Kidney capillary endothelial cell (primary cell): ENCODE measurements around the gene MSI2.

Experiments used
- DNase-seq: peaks from one replicate; pipeline ENCODE4 v3.0.0-alpha.2; 2018; ENCODE audit warnings: low spot score

MSI2 gene

DNA sequence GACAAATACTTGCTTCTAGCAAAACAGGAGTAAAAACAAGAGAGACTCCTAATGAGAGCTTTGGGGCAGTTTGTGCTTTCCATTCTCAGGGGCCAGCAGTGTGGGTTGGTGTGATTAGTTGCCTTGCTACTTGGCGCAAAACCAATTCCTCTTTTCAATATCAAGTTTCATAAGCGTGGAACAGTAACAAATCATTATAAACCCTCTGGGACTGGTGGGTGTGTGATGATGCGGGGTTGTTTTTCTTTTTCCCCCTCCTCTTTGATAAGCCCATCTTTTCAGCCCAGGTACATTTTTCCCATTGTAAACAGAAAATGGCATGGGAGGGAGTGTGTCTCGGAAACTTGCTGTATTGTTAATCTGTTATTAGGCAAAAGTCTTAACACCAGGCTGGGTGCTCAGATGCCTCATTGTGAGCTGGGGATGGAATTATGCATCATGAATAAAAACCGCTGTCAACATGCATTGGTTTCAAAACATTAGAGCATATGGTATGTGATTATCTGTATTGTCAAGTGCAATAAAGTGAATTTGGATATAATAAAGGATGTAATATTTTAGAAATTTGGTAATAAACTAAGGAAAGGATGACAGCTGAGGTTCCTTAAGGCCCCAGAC is 322.4 kb downstream of the MSI2 start:
- DNase-seq: no peak

DNA sequence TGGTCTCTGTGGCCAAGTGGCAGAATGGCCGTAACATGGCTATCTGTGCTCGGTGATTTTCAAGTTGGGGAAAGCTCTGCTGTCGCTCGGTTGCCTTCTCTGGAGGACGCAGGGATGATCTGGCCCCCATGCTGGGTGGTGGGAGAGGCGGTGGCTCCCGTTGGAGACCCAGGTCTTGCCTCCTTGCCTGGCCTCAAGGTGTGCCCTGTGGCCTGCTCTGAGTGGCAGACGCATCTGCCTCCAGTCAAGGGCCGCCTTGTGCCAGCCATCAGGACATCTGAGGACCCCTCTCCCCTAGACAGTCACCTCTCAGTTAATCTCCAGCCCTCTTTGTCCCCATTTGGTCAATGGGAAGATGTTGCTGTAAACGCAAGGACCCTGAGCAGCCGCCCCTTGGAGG is 322.9 kb downstream of the MSI2 start:
- DNase-seq: no peak

DNA sequence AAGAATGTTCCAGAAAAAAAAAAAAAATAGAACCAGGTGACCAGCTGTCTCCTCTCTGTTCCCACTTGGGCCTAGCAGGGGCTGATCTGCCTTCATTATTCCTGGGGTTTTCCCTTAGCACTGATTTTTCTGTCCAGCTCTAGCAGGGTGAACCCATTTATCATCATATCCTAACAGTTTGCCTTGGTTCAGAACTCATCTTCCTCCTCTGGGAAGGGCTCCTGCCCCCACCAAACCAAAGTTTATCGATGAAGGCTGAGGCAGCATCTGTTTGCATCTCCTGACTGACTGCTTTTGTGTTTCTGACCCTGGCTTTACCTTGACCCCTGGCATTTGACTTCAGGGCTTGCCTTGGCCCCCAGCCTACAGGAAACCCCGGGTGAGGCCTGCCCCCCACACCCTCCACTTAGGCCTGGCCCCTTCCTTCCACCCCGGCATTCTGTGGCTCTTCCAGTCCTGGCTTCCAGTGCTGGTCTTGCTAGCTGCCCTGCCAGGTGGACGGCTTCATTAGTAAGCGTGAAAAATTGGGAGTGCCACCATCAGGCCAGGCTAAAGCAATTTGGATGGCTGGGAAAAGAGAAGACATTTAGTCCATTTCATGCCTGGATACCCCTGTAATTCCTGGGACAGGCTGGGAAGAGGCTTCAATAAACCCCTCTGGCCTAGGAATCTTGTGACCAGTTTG is 323.9 kb downstream of the MSI2 start:
- no peak for DNase-seq

DNA sequence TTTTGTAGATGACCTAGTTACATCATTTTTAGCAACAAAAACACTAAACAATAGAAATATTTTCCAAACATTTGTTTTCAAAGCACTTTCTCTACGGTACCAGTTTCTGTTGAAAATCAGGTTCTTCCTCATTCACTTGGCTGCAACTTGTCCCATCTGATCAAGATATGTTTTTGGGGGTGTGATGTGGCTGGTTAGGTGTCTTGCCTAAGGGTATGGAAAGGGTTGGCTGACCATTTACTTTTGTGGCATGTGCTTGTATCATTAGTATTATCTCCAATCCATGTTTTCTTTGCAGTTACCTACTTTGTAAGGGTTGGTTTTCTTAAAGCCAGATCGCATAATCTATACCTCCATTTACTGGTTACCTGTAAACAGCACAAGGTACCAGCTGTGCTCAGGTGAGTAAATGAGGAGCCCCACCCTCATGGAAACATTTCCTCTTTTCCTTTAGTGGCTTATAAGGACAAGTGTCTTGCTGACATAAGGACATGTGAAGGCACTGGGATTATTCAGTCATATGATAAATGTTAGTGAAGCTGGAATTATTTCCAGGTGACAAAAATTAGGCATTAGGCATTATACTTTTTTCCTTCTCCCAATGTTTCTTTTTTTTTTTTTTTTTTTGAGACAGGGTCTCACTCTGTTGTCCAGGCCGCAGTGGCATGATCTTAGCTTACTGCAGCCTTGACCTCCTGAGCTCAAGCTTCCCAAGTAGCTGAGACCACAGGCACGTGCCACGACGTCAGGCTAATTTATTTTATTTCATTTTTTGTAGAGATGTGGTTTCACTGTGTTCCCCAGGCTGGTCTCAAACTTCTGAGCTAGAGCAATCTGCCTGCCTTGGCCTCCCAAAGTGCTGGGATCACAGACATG is 326.8 kb downstream of the MSI2 start:
- no peak for DNase-seq

DNA sequence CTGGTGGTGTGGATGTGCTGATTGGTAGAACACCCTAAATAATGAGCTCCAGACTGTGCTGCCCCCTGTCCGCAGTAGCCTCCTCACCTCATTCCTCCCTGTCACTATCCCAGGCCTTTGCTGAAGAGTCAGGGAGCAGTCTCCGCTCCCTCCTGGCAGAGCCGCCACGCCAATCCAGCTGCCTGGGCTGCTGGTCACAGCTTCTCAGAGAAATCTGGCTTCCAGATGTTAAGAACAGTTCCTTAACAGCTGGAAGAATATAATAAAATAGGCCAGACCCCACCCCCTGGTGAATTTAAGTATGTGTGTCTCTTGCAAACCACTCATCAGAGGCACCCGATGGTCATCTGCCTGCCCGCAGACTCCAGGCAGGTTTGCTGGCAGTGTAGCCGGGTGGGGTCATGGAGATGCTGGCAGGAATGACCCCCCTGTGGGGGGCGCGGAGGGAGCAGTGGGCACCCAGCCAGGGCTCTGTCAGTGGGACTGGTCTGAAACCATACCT is 327.8 kb downstream of the MSI2 start:
- DNase-seq: no peak

DNA sequence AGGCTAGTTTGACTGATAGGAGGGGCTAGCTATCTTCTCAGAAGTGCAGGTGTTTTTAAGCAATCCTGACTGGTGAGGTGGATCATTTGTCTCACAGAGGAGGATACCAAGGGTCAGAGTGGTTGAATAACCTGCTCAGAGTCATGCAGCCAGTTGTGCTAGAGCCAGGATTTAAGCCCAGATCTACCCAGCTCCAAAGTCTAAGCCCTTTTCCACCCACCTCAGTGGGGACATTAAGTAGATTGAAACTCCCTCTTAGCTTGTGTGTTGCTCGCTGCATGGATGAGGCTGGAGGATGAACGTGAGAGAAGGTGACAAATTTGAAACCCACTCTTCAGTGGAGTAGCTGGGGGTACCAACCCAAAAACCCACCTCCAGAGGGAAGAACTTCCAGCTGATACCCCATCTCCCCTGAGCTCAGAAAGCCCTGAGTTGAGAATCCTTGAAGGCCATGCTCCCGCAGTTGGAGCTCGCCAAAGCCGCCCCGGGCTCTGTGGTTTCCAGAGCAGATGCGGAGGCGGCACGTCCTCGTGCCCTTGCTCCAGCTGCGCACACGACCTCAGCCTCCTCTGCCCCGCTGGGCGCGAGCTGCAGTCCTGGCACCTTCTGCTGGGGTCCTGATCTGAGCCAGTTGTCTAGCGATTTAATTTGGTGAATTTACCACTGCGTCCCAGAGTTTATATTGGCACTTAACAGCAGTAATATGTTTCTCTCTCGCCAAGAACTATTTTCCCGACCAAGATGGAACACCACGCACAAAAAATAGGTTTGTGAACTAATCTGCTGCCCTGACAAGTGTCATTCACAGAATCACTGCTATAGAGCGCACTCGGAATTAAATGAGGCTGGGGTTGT is 329.2 kb downstream of the MSI2 start:
- DNase-seq: no peak

DNA sequence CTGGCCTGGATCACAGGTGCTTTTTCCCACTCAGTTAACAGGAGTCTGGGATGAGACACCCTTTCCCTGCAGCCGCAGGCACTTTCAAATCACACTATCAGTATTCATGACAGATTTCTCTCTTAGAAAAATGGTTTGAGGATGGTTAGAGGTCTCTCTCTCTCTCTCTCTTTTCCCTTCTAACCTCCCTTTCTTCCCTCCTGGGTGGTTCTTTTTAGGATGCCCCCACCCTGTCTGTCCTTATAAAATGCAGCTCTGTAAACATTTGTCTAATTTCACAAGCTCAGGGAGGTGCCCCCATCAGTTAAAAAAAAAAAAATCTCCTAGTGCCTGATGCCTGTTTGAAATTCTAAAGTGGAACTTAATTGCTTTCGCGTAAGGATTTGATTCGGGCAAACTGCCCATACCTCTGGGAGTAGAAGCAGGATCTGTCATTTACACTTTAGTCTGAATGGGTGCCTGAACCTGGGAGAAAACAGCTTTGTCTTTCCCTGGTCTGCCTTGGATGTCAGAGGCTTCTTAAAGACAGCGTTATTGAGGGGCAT is 329.9 kb downstream of the MSI2 start:
- DNase-seq: no peak

DNA sequence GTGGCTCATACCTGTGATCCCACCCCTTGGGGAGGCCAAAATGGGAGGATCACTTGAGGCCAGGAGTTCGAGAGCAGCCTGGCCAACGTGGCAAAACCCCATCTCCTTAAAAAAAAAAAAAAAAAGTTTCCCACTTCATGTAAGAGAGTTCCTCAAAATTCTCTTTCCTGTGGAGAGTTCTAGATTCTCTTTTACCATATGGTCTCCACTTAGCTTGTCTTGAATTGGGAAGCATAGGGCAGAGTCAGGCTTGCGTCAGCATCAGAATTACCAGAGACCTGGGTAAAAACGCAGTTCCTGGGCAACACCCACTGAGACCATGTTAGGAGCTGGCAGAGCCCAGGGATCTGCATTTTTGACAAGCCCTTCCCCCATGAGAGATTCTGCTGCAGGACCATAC is 330.4 kb downstream of the MSI2 start:
- no peak for DNase-seq

DNA sequence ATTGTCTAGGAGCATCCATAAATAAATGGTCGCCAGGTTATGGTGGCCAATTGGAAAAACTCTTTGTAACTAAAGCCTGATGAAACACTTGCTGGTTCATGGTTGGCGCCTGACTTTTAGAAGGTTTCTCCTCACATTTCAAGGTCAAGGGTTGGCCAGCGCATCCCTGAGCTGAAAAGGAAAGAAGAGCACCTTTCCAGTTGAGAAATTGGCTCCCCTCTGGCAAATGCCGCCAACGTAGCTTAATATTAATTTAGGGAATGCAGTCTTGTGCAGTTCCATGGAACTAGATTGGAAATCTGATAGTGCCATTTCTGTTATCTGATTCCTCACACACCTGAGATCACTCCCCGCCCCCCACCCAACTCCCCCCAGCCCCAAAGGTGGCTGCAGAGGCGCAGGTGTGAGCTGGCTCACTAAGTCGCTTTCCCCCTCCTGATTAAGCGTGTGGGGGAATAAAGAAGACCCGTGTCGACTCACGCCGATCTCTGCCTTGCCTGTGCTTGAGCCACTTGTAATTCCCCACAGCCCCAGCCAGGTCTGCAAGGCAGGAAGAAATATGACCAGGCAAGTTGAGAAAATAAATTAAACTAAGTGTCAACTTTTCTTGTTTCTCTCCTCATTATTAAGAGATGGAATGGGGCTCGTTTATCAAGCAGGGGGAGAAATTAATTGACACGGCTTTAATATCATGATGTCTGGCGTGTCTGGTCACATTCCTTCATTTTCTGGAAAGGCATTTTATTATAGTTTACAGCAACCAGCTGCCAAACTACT is 331.1 kb downstream of the MSI2 start:
- no peak for DNase-seq

DNA sequence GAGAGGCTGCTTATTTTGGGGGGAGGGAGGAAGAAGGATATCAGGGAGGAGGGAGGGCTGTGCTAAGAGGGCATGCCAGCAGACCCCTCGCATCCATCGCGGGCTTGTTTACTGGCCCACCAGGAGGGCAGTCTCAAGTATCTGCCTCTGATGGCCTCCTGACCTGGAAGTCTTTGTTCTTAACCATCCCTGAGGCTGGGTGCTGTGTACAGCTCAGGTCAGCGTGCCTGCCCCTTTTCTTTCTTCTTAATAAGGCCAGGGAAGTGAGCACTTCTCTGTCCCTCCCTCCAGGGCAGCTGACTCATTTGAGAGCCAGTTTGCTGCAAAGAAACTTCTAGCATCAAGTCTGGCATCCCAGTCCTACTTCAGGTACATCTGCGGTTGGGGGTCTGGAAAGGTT is 331.8 kb downstream of the MSI2 start:
- DNase-seq: no peak

DNA sequence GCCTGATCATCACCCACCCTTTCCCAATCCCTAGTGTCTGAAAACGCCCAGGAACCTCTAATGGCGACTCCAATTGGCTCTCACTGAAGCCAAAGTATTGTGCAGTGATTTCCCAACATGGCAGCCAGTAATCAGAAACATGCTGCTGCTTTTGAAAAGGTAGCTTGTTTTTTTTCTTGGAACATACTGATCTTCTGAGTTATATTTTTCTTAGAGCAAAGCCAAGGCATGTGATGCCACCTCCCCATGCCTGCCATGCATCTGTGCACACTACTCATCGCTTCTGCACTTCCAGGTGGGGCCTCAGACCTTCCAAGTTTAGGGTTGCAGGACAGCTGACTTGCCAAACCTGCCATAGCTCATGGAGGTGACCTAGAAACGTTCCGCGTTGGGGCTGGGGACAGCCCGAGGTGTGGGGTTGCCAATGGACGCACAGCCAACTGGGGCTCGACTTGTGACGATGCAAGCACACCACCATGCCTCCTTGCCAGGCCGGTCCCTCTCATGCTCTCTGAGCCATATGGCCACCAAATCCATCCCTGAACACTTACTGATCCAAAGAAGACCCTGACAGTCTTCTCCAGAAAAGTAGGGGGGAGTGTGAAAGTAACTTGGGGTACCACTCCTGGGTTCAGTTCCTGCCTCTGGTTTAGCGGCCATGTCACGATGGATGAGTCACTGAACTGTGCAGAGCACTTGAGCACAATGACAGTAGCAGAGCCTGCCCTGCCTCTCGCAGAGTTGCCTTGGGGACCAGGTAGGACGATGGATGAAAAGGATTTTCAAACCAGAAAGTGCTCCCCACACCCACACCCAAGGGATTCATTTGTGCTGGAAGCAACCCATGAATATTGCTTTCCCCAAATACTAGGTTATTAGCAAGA is 333.1 kb downstream of the MSI2 start:
- DNase-seq: no peak

DNA sequence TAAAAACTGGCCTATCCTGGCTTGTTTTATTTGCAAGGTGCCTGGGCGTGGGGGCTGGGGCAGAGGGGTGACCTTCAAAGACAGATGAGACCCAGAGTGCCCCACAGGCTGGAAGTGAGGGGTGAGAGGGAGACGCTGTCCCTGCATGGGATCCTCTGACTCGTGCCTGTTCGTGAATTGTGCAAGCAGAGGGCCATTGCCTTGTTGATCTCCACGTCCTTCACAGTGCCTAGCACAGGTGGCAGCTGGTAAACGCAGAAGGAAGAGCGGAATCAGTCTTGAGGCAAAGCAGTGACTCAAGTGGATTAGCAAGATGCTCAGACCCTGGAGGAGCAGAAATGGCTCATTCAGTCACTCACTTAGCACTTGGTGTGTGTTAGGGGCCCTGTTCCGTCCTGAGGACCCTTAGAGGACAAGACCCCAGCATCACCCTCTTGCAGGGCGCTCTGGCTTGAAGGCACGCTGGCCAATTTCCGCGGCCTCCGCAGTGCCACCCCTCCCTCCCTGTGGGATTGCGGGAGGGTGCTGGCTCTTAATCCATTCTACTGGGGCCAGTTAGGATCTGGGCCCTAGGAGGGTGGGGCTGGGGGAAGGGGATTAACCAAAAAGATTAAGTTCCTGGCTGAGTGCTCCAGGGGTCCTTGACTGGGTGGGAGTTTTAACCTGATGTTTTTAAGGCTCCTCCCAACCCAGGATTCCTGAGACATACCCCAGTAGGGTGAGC is 337.6 kb downstream of the MSI2 start:
- no peak for DNase-seq

DNA sequence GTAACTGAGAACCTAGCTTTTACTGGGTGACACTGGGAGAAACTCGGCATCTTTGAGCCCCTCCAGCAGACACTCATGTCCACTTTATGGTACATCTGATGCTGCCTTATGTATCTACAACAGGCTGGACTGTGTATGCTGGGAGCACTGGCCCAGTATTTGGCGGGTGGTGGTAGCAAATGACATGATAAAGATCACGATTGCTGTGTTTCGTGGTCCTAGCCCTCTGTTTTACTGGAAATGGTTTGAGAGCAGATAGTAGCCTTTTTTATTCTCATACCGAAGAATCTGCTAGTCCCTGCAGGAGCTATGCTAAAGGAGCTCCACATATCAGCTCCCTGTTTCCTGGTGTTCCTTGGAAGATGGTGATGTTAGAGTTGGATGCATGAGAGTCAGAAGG is 338.4 kb downstream of the MSI2 start:
- no peak for DNase-seq

DNA sequence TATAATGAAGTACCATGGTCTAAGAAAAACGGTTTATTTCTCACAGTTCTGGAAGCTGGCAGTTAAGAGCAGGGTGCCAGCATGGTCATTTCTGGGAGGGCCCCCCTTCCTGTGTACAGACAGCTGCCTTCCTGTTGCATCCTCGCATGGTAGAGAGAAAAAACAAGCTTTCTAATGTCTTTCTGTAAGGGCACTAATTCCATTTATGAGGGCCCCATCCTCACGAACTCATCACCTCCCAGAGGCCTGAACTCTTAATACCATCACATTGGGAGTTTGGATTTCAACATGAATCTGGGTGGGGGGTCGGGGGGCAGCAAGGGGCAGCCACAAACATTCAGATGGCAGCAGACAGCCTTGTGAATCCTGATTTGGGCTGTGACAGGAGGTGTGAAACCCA is 339.1 kb downstream of the MSI2 start:
- DNase-seq: no peak

DNA sequence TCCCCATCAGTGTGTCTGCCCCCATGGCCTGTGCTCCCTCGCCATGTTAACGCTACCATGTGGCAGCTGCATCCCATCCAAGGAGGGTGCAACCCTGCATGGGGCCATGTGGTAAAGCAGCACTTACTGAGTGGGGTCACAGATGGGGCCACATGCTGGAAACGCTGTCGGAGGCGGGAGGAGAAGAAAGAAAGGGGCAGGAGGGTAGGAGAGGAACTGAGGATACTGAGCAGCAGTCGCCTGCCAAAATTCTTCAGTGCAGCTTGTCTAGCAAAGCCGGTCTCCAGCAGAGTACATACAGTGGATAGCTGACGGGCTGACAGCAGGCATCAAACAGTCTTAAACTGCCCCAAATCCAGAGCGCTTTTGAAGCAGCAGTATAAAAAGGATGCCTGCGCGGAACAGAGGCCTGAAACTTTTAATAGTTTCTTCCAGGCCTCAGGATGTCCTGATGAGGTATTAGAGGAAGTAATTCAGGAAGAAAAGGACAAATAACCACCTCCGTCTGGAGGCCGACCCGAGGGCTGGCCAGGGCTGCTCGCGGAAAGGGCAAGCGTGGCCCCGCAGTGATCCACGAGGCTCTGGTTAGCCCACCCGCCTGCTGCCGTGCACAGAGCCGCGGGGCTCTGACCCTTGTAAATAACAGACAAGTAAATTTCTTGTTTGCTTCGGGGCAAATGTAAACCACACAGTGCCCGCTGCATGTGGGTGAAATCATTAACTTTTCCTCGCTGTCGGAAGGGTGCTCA is 339.8 kb downstream of the MSI2 start:
- DNase-seq: peak; percentile 21

DNA sequence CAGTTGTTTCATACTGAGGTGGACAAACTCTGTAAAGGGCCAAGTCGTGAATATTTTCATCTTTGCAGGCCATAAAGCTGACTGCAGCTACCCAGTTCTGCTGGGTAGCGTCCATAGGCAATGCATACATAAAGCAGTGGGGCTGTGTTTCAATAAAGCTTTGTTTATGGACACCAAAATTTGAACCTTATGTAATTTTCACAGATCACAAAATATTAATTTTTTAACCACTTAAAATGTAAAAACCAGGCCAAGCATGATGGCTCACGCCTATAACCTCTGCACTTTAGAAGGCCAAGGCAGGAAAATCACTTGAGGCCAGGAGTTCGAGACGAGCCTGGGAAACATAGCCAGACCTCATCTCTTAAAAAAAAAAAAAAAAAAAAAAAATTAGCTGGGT is 340.8 kb downstream of the MSI2 start:
- no peak for DNase-seq

DNA sequence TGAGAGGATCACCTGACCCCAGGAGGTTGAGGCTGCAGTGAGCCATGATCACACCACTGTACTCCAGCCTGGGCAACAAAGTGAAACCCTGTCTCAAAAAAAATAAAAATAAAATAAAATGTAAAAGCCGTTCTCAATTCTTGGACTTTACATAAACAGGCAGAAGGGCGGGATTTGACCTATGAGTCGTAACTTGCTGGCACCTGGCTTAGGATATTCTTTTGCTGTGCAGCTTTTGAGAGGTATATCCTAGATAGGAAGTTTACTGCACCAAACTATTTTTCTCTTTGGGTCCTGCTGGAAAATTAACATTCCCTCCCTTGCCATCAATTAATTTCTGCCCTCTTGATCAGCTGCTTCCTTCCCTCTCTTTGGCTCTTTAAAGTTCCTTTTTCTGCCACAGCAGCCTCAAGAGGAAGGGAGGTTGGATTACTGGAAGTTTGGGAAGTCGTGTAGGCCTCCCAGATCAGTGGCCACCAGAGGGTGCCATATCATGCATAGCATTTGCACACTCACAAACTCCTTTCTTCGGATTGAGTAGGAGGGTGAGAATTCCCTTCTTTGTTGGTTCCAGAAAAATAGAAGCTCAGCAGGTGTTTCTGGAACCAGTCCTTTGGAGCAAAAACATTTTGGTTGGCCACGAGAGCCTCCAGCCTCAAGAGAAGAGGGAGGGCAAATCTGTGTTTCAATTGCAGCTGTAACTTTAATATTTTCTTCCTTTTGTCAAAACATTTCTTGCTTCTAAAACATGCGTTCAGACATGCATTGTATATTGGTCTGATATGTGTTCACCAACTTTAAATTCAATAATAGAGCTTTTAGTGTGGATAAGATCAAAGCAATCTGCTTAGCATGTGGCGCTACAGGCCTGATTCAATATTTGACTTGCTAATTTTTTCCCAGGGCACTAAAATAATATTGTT is 341.5 kb downstream of the MSI2 start:
- peak; percentile 55 for DNase-seq
